Hepatocyte (in vitro differentiated cells): Measurements from ENCODE around the gene RND3. TPM values are rescaled to one million over a fixed set of nuclear protein-coding genes. Genes with fewer than 3 reads are reported as not detected.

Experiments used
- DNase-seq: peaks from one replicate; pipeline ENCODE4 v3.0.0-alpha.2; 2016; ENCODE audit warnings: low spot score
- H2AFZ ChIP-seq: fragments of 200-600 bp; sonication (generic); 2 replicates; pipeline ENCODE4 v1.6.0; 2016; ENCODE audit warnings: antibody characterized with exemption, mild to moderate bottlenecking
- H3K27ac ChIP-seq: fragments of 200-600 bp; sonication (generic); 2 replicates; pipeline ENCODE4 v1.5.1; 2016; ENCODE audit warnings: mild to moderate bottlenecking
- H3K27me3 ChIP-seq: fragments of 200-600 bp; sonication (generic); 2 replicates; pipeline ENCODE4 v1.6.1; 2016
- H3K36me3 ChIP-seq: fragments of 200-600 bp; sonication (generic); replicated peaks from 2 replicates; pipeline ENCODE4 v1.5.1; 2016; ENCODE audit warnings: low read depth; ENCODE audit not compliant: insufficient read depth
- H3K4me1 ChIP-seq: fragments of 200-600 bp; sonication (generic); 2 replicates; pipeline ENCODE4 v1.5.1; 2016; ENCODE audit warnings: mild to moderate bottlenecking, moderate library complexity; ENCODE audit not compliant: insufficient read depth
- H3K4me2 ChIP-seq: fragments of 200-600 bp; sonication (generic); 2 replicates; pipeline ENCODE4 v1.6.0; 2016
- H3K4me3 ChIP-seq: fragments of 200-600 bp; sonication (generic); 2 replicates; pipeline ENCODE4 v1.5.1; 2016; ENCODE audit warnings: mild to moderate bottlenecking
- H3K79me2 ChIP-seq: fragments of 200-600 bp; sonication (generic); 2 replicates; pipeline ENCODE4 v1.6.0; 2017; ENCODE audit warnings: mild to moderate bottlenecking
- H3K9me2 ChIP-seq: fragments of 200-600 bp; sonication (generic); replicated peaks from 2 replicates; pipeline ENCODE4 v1.6.0; 2017; ENCODE audit warnings: mild to moderate bottlenecking; ENCODE audit not compliant: insufficient read depth
- H3K9me3 ChIP-seq: fragments of 200-600 bp; sonication (generic); 2 replicates; pipeline ENCODE4 v1.5.1; 2016; ENCODE audit warnings: low read depth, mild to moderate bottlenecking
- H4K20me1 ChIP-seq: fragments of 200-600 bp; sonication (generic); 2 replicates; pipeline ENCODE4 v1.6.0; 2016; ENCODE audit warnings: mild to moderate bottlenecking; ENCODE audit not compliant: insufficient read depth, poor library complexity, severe bottlenecking
- CTCF ChIP-seq: fragments of 200-600 bp; sonication (generic); IDR thresholded peaks from 2 replicates; pipeline ENCODE4 v1.5.1; 2016; ENCODE audit warnings: antibody characterized with exemption, mild to moderate bottlenecking; ENCODE audit not compliant: poor library complexity
- EZH2 ChIP-seq: fragments of 200-600 bp; sonication (generic); IDR thresholded peaks from 2 replicates; pipeline ENCODE4 v1.6.1; 2016; ENCODE audit warnings: antibody characterized with exemption, mild to moderate bottlenecking, borderline replicate concordance
- EZH2phosphoT487 ChIP-seq: fragments of 200-600 bp; sonication (generic); IDR thresholded peaks from one replicate; pipeline ENCODE4 v1.6.1; 2018; ENCODE audit warnings: antibody characterized with exemption, mild to moderate bottlenecking, low read depth, moderate library complexity; ENCODE audit not compliant: unreplicated experiment, severe bottlenecking
- WGBS: methylation state at CpG from one replicate; pipeline ENCODE4 v1.1.6; 2016; ENCODE audit warnings: low lambda C conversion rate; ENCODE audit errors: missing lambda C conversion rate; 5-methylcytosine and 5-hydroxymethylcytosine counted together
- polyA plus RNA-seq: library from polyadenylated mRNA; unstranded; fragments of >200 nt; fragmentation: Nextera tagmentation; extraction: Ambion mirVana; gene quantifications from 2 replicates; pipeline ENCODE4 v1.2.1, GENCODE V29; 2016
- total RNA-seq: library from RNA; depleted of rRNA; stranded (reverse); fragments of >200 nt; gene quantifications from 2 replicates; pipeline ENCODE4 v1.2.3, GENCODE V29; 2014

The RND3 gene
- total and polyA plus RNA-seq, 2 experiments from 2014 or later: 118 to 135 TPM

GRCh38 chr2:150480971-150481830 is 6.3 kb downstream of the RND3 start:
- Histone ChIP-seq H3K79me2 (peaks cover 100% of the 10 kb centered on the region), H3K9me2 (no peaks in the 10 kb centered on the region), H3K4me1 (peaks cover 80% of the 10 kb centered on the region), H4K20me1 (peaks cover 82% of the 10 kb centered on the region), H2AFZ (no peak overlapping the region), H3K4me2 (peak overlapping the region; percentile 88), H3K36me3 (no peaks in the 10 kb centered on the region), H3K4me3 (no peak overlapping the region), H3K27ac (peak overlapping the region; percentile 94), H3K9me3 (no peaks in the 10 kb centered on the region), H3K27me3 (no peaks in the 10 kb centered on the region)
- TF ChIP-seq EZH2 (no peak), CTCF (no peak), EZH2phosphoT487 (no peak)
- 93% methylated on average over 6 of the region's 6 CpGs for WGBS
- DNase-seq: no peak

- Histone ChIP-seq H2AFZ (no peak overlapping the region), H3K4me1 (peaks cover 89% of the 10 kb centered on the region), H3K79me2 (peaks cover 100% of the 10 kb centered on the region), H3K4me2 (peak overlapping the region; percentile 88), H3K27me3 (no peaks in the 10 kb centered on the region), H3K9me3 (no peaks in the 10 kb centered on the region), H3K4me3 (no peak overlapping the region), H3K9me2 (no peaks in the 10 kb centered on the region), H3K27ac (peak overlapping the region; percentile 94), H4K20me1 (peaks cover 86% of the 10 kb centered on the region), H3K36me3 (no peaks in the 10 kb centered on the region)
- no peak for DNase-seq
- TF ChIP-seq EZH2 (no peak), CTCF (no peak), EZH2phosphoT487 (no peak)
- WGBS: 72% methylated on average over 5 of the region's 5 CpGs
Observed at GRCh38 chr2:150480241-150480640, 7.2 kb downstream of the RND3 start.

GRCh38 chr2:150479075-150479915 is 8.2 kb downstream of the RND3 start:
- Histone ChIP-seq H3K4me2 (peak overlapping the region; percentile 88), H3K27me3 (no peaks in the 10 kb centered on the region), H3K9me2 (no peaks in the 10 kb centered on the region), H3K79me2 (peaks cover 100% of the 10 kb centered on the region), H4K20me1 (peaks cover 86% of the 10 kb centered on the region), H3K27ac (peak overlapping the region; percentile 94), H3K4me1 (peaks cover 97% of the 10 kb centered on the region), H3K4me3 (peak overlapping the region; percentile 0), H3K9me3 (no peaks in the 10 kb centered on the region), H2AFZ (no peak overlapping the region), H3K36me3 (no peaks in the 10 kb centered on the region)
- 54% methylated on average over 3 of the region's 3 CpGs for WGBS
- no peak for DNase-seq
- TF ChIP-seq EZH2: no peak
